HG03354 (cell line): ENCODE results near the gene MYADML2.

Experiments
- ATAC-seq: cut with Tn5 transposase; IDR thresholded peaks from one replicate; pipeline ENCODE4 v1.9.1; 2021; ENCODE audit warnings: mild to moderate bottlenecking; ENCODE audit not compliant: unreplicated experiment, poor library complexity, severe bottlenecking

MYADML2 gene

DNA sequence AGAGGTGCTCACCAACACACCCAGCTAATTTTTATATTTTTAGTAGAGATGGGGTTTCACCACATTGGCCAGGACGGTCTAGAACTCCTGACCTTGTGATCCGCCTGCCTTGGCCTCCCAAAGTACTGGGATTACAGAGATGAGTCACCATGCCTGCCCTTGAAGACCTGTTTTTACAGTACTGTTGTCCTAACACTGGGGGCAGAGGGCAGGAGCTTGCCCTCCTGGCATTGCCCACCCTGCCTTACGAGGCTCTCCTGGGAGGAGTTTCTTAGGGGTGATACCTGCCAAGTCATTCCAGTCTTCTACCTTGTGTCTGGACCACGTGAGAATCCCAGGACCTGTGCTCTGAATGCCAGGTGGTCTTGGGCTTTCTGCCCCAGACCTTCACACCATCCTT, 33.1 kb upstream of the MYADML2 start:
- no peak for ATAC-seq

DNA sequence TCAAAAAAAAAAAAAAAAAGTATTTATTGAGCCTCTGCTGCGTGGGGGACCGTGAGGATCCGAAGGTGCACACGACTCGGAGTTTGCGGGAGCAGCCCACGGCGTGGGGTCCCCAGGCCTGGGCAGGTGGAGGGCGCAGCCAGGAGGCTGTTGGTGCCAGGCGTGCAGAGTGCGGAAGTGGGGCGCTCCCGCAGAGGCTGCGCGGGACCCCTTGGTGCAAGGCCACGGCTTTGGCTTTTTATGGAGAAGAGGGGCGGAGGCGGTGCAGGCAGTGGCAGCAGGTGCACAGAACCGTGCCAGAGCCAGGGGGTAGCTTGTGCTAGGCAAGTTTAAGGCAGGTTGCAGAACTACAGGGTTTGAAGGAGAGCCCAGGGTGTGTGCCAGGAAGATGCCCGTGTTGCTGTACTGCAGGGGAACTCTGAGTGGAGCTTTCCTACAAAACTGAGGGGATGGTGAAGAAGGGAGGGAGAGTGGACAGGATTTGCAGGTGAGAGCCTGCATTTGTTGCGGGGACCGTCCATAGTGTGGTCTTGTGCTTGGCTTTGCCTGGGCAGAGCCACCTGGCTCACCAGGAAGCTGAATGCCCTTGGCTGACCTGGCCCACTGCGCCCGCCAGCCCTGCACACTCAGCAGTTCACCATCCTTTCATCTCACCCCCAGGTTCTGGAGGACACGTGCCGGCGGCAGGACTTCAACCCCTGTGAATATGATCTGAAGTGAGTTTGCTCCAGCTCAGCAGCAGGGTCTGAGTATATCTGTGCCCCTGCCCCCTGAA, 31.7 kb upstream of the MYADML2 start:
- ATAC-seq = no peak

DNA sequence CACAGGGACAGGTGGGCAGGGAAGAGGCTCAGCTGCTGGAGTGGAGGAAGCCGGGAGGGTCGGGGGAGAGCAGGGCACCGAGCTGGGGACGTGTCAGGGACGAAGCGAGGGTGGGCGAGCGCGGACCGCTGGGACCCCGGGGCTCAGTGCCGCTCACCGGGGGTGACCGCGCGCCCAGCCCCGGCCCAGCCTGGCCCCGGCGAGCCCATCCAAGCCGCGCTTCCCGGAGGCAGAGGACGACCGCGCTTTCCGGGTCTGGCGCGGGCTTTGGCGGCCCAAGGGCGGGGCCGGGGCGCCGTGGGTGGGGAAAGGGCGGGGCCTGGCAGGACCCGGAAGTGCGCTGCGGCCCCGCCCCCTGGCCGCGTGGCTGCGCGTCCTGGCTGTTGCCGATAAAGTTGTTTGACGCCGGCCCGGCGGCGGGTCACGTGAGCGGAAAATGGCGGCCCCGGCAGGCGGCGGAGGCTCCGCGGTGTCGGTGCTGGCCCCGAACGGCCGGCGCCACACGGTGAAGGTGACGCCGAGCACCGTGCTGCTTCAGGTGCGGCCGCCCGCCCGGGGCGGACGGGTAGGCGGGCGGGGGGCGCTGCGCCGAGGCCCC, 30.3 kb upstream of the MYADML2 start, which contains the start of gene ASPSCR1:
Gene ASPSCR1 (plus strand): TSS at position 419 of the 598 bp plus-strand sequence. CDS start 18 bp downstream, at position 437.
- peak; percentile 82 for ATAC-seq

DNA sequence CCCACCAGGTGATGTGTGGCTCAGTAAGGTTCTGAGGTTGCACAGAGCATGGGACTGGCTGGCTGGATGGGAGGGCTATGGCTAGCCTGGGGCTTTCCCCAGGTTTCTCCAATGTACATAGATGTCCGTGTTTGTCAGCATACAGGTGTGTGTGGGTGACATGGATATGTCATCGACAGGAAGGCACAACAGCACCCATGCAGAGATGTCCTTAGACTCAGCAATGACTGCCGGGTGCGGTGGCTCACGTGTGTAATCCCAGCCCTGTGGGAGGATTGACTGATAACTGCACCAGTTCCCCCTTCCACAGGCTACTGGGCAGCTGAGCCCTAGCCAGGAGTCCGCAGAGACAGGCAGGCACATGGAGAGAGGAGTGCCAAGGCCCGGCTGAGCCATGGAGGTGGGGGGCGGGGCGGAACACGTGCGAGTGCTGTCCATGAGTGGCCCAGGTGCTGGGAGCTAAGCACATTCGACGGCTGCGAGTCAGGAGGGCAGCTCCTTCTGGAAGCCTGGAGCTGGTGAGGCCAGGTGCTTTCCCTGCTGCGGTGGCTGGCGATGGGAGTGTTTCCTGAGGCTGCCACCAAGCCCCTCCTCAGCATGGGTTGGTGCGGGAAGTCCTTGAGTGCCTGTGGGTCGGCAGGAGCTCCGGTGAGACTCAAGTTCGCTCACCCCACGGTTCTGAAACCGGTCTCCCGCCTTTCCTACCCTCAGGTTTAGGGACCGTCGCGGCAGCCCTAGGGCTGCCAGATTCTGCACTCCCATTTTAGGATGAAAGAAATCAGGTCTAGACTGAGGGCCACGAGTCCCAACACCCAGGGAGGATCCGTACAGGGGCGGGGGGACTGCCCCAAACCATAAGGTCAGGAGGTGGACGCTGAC, 29.5 kb upstream of the MYADML2 start:
- ATAC-seq = no peak

DNA sequence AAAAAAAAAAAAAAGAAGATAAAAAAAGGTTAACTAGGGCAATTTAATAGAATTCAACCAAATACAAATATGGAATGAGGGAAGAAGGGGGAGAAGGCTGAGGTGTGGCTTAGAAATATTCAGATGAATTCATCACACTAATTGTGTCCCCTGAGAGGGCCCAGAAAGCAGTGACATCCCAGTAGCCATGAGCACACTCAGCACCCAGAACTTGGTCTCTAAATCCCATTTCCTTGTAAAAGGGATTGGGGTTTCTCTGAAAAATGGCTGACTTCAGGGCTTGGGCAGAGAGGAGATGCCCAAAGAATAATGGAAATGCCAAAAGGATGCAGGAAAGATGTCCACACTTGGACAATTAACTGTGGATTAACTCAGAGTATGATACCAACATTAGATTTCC, 26.4 kb upstream of the MYADML2 start:
- ATAC-seq = no peak

DNA sequence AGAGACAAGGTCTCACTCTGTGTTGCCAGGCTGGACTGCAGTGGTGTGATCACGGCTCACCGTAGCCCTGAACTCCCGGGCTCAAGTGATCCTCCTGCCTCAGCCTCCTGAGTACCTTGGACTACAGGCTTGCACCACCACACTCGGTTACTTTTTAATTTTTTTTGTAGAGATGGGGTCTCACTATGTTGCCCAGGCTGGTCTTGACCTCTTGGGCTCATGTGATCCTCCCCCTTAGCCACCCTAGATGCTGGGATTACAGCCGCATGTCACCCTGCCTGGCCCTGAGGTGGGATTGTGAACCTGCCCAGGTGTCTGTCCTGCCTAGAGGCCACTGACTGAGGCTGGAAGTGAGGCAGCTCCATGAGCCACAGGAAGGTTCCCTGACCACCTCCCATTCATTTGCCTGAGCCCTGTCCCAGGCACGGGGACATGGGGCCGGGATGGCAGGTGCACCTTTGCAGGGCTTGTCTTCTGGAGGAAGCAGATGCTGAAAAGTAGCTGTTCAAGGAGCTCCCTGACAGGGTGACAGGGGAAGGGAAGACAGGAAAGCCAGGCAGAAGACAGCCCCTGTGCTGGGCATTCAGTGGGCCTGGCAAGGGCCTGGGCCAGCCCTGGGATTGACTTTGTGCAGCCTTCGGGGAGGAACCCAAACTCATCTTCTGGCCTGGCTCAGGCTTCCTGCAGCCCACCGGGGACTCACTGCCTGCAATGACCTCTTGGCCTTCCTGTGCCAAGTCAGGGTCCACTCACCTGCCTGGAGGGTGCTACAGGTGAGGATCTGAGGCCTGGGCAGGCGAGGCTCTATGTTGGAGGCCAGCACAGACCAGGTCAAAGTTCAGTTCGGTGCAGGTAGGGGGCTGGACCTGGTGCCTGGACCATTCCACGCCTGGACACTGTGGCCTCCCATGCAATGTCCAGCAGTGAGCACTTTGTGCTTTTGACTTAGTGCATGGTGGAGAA, 22.1 kb upstream of the MYADML2 start:
- no peak for ATAC-seq

DNA sequence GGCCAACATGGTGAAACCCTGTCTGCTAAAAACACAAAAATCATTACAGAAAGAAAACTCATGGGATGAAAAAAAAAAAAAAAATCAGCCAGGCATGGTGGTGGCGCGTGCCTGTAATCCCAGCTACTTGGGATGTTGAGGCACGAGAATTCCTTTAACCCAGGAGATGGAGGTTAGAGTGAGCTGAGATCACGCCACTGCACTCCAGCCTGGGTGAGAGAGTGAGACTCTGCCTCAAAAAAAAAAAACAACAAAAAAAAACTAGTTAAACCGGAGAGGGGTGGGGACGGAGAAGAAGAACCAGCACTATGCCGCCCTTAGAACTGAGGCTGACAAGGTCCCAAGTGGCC, 21.3 kb upstream of the MYADML2 start:
- no peak for ATAC-seq

DNA sequence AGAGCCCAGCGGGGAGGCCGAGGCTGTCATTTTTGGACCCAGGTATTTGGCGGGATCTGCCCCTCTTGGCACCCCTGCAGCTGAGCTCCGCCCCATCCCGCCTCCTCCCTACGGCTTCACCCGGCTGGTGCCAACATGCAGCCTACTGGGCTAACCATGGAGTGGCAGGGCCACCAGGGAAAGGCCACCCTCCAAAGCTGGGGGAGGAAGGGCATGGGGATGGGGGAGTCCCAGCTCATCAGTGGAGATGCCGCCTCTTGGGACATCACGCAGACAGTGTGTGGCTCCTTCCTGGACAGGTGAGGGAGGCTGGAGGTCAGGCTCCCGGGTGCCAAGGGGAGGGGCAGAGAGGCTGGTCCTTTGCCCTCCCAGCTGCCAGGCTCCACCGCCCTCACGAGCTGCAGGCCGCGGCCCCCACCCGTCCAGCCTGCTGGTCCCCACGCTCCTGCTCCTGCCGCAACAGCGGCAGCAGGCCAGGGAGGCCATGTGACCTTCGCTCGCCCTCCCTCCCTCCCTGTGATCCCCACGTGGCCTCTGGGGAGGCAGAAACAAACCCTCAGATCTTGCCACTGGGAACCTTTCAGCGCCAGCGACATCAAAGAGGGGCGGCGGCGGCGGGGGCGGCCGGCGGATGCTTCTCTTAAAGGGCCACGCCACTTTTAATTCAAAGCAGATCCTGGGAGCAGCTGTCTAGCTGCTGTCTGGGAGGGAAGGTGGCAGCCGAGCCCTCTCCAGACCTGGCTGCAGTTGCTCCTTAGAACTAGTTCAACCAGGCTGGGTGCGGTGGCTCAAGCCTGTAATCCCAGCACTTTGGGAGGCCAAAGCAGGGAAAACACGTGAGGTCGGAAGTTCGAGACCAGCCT, 20.7 kb upstream of the MYADML2 start:
- ATAC-seq = peak; percentile 56

DNA sequence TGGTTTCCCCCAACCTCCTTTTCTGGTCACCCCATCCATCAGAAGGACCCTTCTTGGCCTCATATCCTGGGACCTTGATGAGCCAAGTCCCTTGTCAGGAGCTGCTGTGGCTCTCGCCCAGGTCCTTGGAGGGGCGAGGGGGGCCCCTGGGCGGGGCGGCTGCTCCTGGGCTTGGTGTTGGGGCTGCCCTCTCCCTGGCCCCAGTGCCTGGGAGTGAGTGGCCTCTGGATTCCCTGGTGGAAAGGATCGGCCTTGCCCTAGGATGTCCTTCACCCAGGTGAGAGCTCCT, 20.2 kb upstream of the MYADML2 start:
- no peak for ATAC-seq

DNA sequence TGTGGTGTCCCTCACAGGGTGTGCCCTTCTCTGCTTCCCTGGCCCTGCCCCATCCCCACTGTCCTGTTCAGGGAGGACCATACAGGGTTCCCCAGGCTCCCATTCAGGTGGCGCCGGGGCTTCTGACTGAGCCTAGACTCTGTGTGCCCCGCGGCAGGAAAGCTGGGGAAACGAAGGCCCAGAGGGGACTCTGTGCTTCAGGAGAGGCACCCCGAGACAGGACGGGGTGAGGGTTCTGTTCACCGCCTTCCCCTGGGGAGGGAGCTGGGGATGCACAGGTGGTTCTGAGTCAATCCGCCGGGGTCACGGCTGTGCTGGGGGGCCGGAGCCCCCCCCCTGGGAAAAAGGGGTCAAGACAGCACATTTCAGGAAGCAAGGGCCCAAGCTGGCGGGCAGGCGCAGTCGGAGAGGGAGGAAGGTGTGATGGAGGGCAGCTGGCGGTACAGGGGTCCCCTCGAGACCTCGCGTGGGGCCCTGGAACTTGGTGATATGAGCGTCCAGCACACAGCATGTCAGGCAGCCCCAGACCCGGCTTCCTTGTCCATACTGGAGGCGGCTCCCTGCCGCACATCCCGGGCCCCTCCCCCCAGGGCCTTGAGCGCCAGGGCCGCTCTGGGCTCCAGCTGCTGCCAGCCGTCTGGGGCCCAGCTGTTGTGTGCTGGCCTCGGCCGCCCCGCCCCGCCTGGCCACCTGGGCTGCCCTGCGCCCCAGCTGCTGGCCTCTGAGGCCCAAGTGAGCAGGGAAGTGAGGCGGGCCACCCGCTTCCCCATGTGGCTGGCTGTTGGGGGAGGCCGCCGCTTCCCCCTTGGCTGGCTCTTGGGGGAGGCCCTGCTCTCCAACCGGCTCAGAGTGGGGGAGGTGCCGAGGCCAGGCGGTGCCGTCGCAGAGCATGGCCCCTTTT, 19.6 kb upstream of the MYADML2 start:
- no peak for ATAC-seq

DNA sequence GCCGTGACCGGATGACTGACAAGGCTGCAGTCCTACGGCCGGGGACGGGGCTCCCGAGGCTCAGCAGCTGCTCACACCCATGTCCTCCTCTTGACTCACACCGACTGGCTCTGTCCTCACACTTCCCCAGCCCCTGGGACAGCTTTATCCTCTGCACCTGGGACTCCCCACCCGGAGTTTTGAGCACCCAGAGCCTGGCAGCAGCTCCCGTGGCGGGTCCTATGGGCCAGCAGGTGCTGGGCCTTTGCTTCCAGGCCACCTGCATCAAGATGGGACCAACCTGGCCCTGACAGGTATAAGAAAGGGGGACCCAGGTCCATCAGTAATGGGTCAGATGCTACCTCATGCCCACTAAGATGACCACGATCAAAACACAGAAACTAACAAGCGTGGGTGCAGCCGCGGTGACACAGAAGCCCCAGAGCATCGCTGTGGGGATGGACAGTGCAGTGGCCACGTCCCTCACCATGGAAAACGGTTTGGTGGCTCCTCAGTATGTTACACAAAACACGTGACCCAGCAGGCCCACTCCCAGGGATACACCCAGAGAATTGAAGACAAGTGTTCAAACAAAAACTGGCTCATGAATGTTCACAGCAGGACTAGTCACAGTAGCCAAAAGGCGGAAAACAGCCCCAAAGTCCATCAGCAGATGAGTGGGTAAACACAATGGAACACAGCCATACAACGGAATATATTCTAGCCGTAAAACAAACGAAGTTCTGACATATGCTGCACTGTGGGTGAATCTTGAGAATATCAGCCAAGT, 17.2 kb upstream of the MYADML2 start:
- no peak for ATAC-seq

DNA sequence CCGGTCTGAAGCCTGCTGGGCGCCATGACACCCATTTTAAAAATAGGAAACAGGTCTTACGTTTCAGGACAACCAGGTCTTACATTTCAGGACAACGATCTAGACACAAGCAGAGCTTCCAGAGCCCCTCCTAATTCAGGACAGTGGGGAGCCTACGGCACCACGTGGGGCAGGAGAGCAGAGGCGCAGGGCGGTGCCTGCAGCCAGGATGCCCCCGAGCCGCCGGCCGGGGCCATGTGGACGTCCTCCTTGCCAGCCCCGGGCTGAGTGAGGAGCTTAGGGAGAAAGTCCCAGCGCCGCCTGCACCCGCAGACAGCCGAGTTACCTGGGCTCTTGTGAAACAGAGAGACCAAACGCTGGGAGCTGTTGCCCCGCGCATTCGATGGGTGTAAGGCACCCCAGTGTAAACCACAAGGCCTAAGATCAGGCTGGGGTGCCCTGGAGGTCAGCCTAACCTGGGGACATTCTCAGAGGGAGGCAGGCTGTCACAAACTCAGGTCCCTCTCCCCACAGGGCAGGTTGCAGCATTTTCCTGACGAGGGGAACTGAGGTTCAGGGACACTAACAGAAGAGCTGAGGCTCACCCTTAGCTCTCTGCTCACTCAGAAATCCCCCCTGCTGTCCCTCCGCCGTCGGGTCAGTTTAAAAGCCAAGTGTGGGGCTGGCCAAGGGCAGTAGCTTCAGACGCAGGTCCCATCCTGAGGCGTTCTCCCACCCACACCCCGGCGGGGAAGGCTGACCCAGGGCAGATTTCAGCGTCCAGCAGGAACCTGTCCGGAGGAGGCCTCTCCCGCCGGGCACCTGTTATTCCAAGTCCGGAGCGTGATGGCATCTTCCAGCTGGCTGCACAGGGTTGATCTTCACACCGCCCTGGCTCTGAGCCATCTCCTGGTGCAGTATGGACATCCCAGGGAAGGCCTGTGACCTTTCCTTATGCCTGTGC, 15.7 kb upstream of the MYADML2 start:
- no peak for ATAC-seq

DNA sequence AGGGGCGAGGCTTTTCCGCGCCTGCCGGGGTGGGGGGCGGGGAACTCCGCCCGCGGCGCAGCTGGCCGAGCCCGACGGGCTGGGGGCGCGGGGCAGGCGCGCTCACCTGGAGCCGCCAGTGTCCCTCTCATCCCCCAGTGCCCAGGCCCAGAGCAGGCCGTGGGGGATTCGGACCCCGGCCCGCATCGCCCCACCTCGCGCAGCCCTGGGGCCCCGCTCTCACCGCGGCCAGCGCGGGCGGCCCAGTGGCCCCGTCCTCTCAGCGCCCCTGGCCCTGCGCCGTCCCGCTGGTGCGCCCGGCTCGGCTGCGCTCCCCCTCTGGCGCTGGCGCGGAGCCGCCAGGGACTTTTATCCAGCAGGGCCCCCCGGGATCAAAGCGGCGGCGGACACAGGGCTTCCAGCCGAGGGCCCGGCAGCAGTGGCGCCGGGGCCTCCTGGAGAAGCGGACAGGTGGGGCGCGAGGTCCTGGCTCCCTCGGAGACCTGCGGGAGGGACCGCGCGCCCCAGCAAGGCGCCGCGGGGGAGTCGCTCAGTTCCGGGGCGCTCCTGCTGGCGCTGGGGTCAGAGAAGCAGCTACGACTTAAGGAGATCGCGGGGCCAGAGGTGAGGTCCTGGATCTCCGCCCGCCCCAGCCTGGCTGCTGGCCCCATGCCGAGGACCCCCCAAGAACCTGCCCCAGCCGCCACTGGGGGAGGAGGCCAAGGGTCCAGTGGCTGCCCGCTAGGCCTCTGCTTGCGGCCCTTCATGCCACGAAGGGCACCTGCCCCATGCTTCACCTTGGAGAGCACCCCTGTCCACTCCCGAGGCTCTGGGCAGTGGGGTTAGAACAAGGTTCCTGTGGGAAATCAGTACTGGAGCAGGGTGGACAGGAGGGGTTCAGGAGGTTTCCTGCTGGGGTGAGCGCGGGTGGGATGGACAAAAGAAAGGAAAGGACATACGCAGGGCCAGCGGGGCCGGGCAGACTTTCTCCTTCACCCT, 14.8 kb upstream of the MYADML2 start:
- no peak for ATAC-seq

DNA sequence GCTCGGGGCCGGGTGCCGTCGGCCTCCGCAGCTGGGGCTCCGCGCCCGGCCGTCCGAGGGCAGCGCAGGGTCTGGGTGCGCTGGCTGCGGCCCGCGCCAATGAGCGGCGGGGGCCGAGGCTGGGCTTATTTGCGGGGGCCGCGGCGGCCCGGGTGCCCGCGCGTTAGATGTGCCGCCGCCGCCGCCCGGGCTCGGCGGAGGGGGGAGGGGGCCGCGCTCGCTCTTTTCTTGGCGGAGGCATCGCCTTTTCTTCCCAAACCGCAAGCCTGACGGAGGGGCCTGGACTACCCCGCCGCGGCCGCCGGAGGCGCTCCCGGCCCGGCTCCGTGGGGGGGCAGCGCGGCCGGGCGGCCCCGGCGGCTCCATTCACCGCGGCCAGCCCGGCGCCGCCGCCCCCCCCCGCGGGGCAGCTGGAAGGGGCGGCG, 14.1 kb upstream of the MYADML2 start, which contains the start of gene NOTUM:
Gene NOTUM (minus strand): TSS at position 101 of the 425 bp plus-strand sequence. CDS start 278 bp downstream, outside the sequence.
- ATAC-seq = no peak
